GM03348 (cell line): ENCODE results near the gene RPS23.

Source experiments
- DNase-seq: peaks from one replicate; pipeline ENCODE4 v3.0.0; 2012; ENCODE audit warnings: low spot score

RPS23 gene

DNA sequence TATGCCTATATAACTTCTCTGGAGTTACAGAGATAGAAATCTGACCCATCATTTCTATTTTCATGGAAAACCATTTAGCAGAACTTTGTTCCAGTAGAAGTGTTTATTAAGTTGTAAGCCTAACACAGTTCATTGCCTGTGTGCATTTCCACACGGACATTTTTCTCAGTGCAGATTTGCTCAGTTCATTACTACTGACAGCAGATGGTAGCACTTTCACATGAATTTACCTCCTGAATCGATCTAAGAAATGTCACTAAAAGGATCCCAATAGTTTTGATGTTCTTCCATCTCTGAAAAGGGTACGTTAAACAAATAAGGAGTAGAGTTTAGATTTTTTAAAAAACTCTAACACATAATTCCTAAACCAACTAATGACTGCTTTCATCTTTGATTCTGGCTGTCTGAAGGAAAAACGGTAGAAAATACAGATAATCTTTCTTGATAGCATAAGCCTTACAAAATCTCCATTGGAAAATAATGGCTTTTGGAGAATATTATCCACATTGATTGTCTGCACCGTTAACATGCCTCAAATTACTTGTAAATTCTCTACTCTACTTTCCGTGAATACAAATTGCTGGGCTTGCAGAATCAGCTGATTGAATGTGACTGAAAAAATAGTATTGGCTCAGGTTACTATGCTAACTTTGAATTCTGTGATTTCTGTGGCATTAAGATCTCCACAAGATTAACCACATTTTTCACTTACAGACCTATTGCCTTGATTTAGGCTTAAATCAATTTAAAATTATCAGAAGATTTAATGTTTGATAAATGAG lies 33.1 kb downstream of the RPS23 start:
- DNase-seq, result peak; percentile 16

DNA sequence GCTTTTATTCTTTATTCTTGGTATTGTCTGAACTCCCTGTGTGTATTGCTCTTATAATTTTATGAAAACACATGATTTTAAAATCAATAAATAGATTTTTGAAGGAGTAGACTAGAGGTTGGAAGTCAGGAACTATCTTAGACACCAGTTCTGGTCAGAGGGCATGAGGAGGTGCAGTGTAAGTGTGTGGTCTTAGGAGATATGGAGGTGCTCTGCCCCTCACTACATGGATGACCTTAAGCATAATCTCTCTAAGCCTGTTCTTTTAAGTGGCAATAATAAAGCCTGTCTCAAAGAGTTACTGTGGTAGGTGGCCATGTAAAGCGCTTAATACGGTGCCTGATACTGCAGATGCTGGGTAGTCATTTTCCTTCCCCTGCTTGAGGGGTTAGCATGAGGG lies 34.0 kb downstream of the RPS23 start:
- no peak for DNase-seq

DNA sequence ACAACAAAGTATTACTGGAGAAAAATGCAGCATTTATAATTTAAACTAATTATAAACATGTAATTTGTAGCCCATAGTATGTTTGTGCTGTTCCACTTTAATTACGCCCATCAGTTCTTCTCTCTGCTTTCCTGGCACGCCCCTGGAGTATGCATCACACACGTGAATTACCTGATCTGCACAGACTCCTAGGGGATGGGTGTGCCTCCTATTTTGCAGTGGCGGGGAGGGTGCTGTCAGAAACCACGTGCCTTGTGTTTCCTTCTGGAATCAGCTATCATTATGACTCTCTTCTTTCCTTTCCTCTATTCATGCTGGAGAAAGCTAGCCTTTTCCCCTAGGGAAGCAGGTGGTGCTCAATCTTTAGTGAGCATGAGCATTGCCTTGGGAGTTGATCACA lies 43.3 kb downstream of the RPS23 start:
- no peak for DNase-seq

DNA sequence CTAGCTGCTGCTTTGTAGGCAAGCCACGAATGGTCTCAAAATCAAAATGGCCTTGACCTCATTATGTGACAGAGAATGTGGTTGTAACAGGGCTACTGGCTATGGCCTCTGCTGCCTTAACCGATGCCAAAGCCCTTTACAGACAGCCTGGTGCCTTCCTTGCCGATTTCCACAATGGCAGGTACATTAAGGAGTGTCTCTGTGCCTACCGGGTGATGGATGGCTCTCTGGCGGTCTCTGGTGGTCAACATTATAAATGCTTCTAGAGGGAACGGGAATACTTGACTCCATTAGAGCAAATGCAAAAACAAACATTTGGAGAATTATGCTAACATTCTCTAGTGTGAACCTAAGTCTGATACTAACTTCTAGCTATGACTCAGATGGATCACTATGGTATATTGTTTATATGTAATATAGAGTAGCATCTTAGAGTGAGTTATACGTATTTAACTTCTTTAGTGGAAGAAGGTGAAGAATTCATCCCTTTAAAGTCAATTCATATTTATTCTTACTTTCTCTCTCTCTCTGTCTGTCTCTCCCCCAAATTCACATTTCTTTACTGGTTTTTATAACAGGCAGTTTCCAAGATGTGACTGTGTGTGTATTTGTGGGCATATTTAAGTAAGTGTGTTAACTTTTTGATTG lies 52.5 kb downstream of the RPS23 start:
- peak; percentile 65 for DNase-seq
